ENCODE results near the gene FANK1.

- TF ChIP-seq FOXK2 (IDR thresholded peaks at IDR 0.05): no peak
- no peak for TF ChIP-seq FOXM1 (IDR thresholded peaks at IDR 0.05; ENCODE audit: borderline replicate concordance)
- TF ChIP-seq HDGF (IDR thresholded peaks at IDR 0.05; ENCODE audit: borderline replicate concordance): no peak
- TF ChIP-seq SUZ12 (IDR thresholded peaks at IDR 0.05): no peak
- TF ChIP-seq LEF1 (IDR thresholded peaks at IDR 0.05; ENCODE audit: borderline replicate concordance): no peak
- TF ChIP-seq SP1 (IDR thresholded peaks at IDR 0.05): no peak
- TF ChIP-seq FOXA1 (IDR thresholded peaks at IDR 0.05): no peak
- no peak for TF ChIP-seq L3MBTL2 (conservative IDR thresholded peaks at IDR 0.05)
- no peak for TF ChIP-seq BHLHE40 (IDR thresholded peaks at IDR 0.05; ENCODE audit: borderline replicate concordance)
Observed at GRCh38 chr10:125846894-125847293, 49.5 kb upstream of the FANK1 start.
